Right lobe of liver (tissue), 6 donors: Measurements from ENCODE around the gene NUFIP2. TPM values are rescaled to one million over a fixed set of nuclear protein-coding genes. Genes with fewer than 3 reads are reported as not detected.

ENCODE experiments used
- ATAC-seq, 4 donors: fragments of 200-7000 bp; cut with Tn5 transposase; one replicate each; pipeline ENCODE4 v1.9.1; 2020; ENCODE audit warnings: mild to moderate bottlenecking in 4 of 4, moderate library complexity in 4 of 4
- DNase-seq, 3 donors: peaks; one replicate each; pipeline ENCODE4 v3.0.0-alpha.2; 2020
- H3K27ac ChIP-seq, 3 donors: fragments of 200-600 bp; one replicate each; pipeline ENCODE4 v1.8.0; 2022
- H3K27me3 ChIP-seq, 2 donors: fragments of 200-600 bp; one replicate each; pipeline ENCODE4 v1.8.0; 2022
- H3K36me3 ChIP-seq, 4 donors: fragments of 200-600 bp; sonication (generic) in 1 of 4; one replicate each; pipeline versions ENCODE4 v1.5.1 to v1.8.0; 2017 to 2022; ENCODE audit warnings: control low read depth in 1 of 4
- H3K4me1 ChIP-seq, 4 donors: fragments of 200-600 bp; sonication (generic) in 1 of 4; one replicate each; pipeline versions ENCODE4 v1.5.1 to v1.8.0; 2017 to 2022; ENCODE audit warnings: control low read depth in 1 of 4
- H3K4me3 ChIP-seq, 3 donors: fragments of 200-600 bp; one replicate each; pipeline ENCODE4 v1.8.0; 2022
- H3K9me3 ChIP-seq, 4 donors: fragments of 200-600 bp; sonication (generic) in 1 of 4; one replicate each; pipeline versions ENCODE4 v1.5.1 to v1.8.0; 2017 to 2022; ENCODE audit warnings: control low read depth in 1 of 4
- CTCF ChIP-seq, 4 donors: fragments of 200-600 bp in 3 of 4; fragments of 450-650 bp in 1 of 4; IDR thresholded peaks; one replicate each; pipeline versions ENCODE4 v1.5.1 to v1.8.0; 2016 to 2022; ENCODE audit warnings: antibody characterized with exemption in 4 of 4, mild to moderate bottlenecking in 2 of 4
- POLR2A ChIP-seq: fragments of 450-650 bp; IDR thresholded peaks from one replicate; pipeline ENCODE4 v1.6.1; 2017; ENCODE audit warnings: antibody characterized with exemption, mild to moderate bottlenecking
- WGBS: methylation state at CpG from one replicate; pipeline ENCODE4 v1.1.6; 2018; ENCODE audit warnings: low coverage, low lambda C conversion rate; ENCODE audit not compliant: insufficient coverage; ENCODE audit errors: missing lambda C conversion rate; 5-methylcytosine and 5-hydroxymethylcytosine counted together
- intact Hi-C, 2 donors: fragments of 100-400 bp; cut with DNase I; formaldehyde crosslinking; loops; one replicate each; pipeline versions ENCODE4 v1.11.2 to v1.14.1; 2022
- total RNA-seq, 6 experiments: library from RNA; depleted of rRNA in 2 of 6; stranded (reverse); fragments of >200 nt in 2 of 6; fragmentation: NEBNext Ultra II Directional in 3 of 6; extraction: Animal tissue kit (Norgen Biotek cat#: 25700) in 3 of 6; gene quantifications; one replicate each; pipeline versions ENCODE4 v1.1.0 to v1.2.4, GENCODE V29; 2016 to 2023
- donor health status: DM: no; HTN: yes; CAD: no.
- donor health status: DM: no; HTN: no; CAD: no.
- donor health status: DM: no; HTN: no; CAD: no.
- donor health status: DM: no; HTN: yes; CAD: no.
- donor health status: DM: no; HTN: yes; CAD: no.

NUFIP2 gene
- total RNA-seq, 6 experiments from 2014 or later = 16.1 to 31.2 (median 22.5) TPM

- DNase-seq = no peak
- TF ChIP-seq POLR2A (no peak), CTCF (IDR thresholded peaks at IDR 0.05) (no peak)
- H3K36me3 ChIP-seq = no peaks in the 10 kb centered on the region
- 51% methylated on average over 3 of the region's 6 CpGs for WGBS
- intact Hi-C loops = loop anchor here (5.0 to 10.0 kb wide), 2 partner anchors 64 to 71 kb away; no protein-coding TSS in a partner anchor
- no peak overlapping the region for H3K27ac ChIP-seq
- no peak overlapping the region for H3K4me3 ChIP-seq
- no peaks in the 10 kb centered on the region for H3K9me3 ChIP-seq
- H3K4me1 ChIP-seq = peaks cover 0 to 4% (median 0%) of the 10 kb centered on the region in 4 donors
- ATAC-seq = no peak
- no peaks in the 10 kb centered on the region for H3K27me3 ChIP-seq
These were observed 77.8 kb downstream of the NUFIP2 start for GRCh38 chr17:29216181-29216580.

GRCh38 chr17:29215717-29216116, 78.2 kb downstream of the NUFIP2 start:
- intact Hi-C loops = loop anchor here (5.0 to 10.0 kb wide), 2 partner anchors 63 to 71 kb away; no protein-coding TSS in a partner anchor
- Histone ChIP-seq H3K36me3 (no peaks in the 10 kb centered on the region), H3K27ac (no peak overlapping the region), H3K27me3 (no peaks in the 10 kb centered on the region), H3K4me1 (peaks cover 0 to 4% (median 0%) of the 10 kb centered on the region in 4 donors), H3K4me3 (no peak overlapping the region), H3K9me3 (no peaks in the 10 kb centered on the region)
- 75% methylated on average over 4 of the region's 4 CpGs for WGBS
- DNase-seq (no peak), ATAC-seq (no peak)
- no peak for TF ChIP-seq CTCF (IDR thresholded peaks at IDR 0.05)
- no peak for TF ChIP-seq POLR2A

GRCh38 chr17:29215174-29215573, 78.8 kb downstream of the NUFIP2 start:
- WGBS = 87% methylated on average over 6 of the region's 10 CpGs
- no peak for ATAC-seq
- no peak overlapping the region for H3K27ac ChIP-seq
- H3K4me1 ChIP-seq = peaks cover 0 to 4% (median 0%) of the 10 kb centered on the region in 4 donors
- H3K4me3 ChIP-seq = no peak overlapping the region
- DNase-seq = no peak
- H3K27me3 ChIP-seq = no peaks in the 10 kb centered on the region
- intact Hi-C loops = loop anchor here (5.0 to 10.0 kb wide), 2 partner anchors 63 to 70 kb away; no protein-coding TSS in a partner anchor
- H3K36me3 ChIP-seq = no peaks in the 10 kb centered on the region
- no peaks in the 10 kb centered on the region for H3K9me3 ChIP-seq
- TF ChIP-seq POLR2A (no peak), CTCF (IDR thresholded peaks at IDR 0.05) (no peak)

- Histone ChIP-seq H3K36me3 (no peaks in the 10 kb centered on the region), H3K4me1 (peaks cover 0 to 4% (median 0%) of the 10 kb centered on the region in 4 donors), H3K27me3 (no peaks in the 10 kb centered on the region), H3K4me3 (no peak overlapping the region), H3K9me3 (no peaks in the 10 kb centered on the region), H3K27ac (no peak overlapping the region)
- ATAC-seq (peak in 1 of 4 donors; percentile 48), DNase-seq (no peak)
- intact Hi-C loops = loop anchor here (5.0 to 10.0 kb wide), 2 partner anchors 62 to 70 kb away; no protein-coding TSS in a partner anchor
- TF ChIP-seq POLR2A (no peak), CTCF (IDR thresholded peaks at IDR 0.05) (no peak)
- 79% methylated on average over 4 of the region's 8 CpGs for WGBS
These were observed 79.5 kb downstream of the NUFIP2 start for GRCh38 chr17:29214215-29215146.
